GM23338 (cell line): ENCODE results near the gene GRWD1. TPM values are rescaled to one million over a fixed set of nuclear protein-coding genes. Genes with fewer than 3 reads are reported as not detected.
A peak's percentile ranks its signal among the peaks of the same experiment; 100 is the strongest.

Experiments used
- ATAC-seq: fragments of 200-7000 bp; cut with Tn5 transposase; 3 replicates; pipeline ENCODE4 v1.9.1; 2020
- DNase-seq: peaks from one replicate; pipeline ENCODE4 v3.0.0-alpha.2; 2015; ENCODE audit warnings: low spot score
- H2AFZ ChIP-seq: fragments of 200-600 bp; sonication (generic); 2 replicates; pipeline ENCODE4 v1.8.0; 2016; ENCODE audit warnings: antibody characterized with exemption, mild to moderate bottlenecking, moderate library complexity
- H3F3A ChIP-seq: fragments of 200-600 bp; sonication (generic); replicated peaks from 2 replicates; pipeline ENCODE4 v1.8.0; 2017; ENCODE audit warnings: antibody characterized with exemption, mixed run types, low read depth
- H3K27ac ChIP-seq: fragments of 200-600 bp; sonication (generic); 2 replicates; pipeline ENCODE4 v1.6.1; 2016; ENCODE audit warnings: low read depth
- H3K27me3 ChIP-seq: fragments of 200-600 bp; sonication (generic); 2 replicates; pipeline ENCODE4 v1.8.0; 2016; ENCODE audit warnings: mild to moderate bottlenecking, mixed run types, moderate library complexity; ENCODE audit not compliant: insufficient read depth
- H3K36me3 ChIP-seq: fragments of 200-600 bp; sonication (generic); 2 replicates; pipeline ENCODE4 v1.8.0; 2016; ENCODE audit warnings: mild to moderate bottlenecking; ENCODE audit not compliant: insufficient read depth
- H3K4me1 ChIP-seq: fragments of 200-600 bp; sonication (generic); 2 replicates; pipeline ENCODE4 v1.8.0; 2016; ENCODE audit warnings: mild to moderate bottlenecking, moderate library complexity; ENCODE audit not compliant: insufficient read depth
- H3K4me2 ChIP-seq: fragments of 200-600 bp; sonication (generic); 2 replicates; pipeline ENCODE4 v1.7.1; 2017; ENCODE audit warnings: mixed run types
- H3K4me3 ChIP-seq: fragments of 200-600 bp; sonication (generic); 2 replicates; pipeline ENCODE4 v1.6.1; 2016; ENCODE audit warnings: mixed run types
- H3K79me2 ChIP-seq: fragments of 200-600 bp; sonication (generic); replicated peaks from 2 replicates; pipeline ENCODE4 v1.8.0; 2017; ENCODE audit warnings: mild to moderate bottlenecking; ENCODE audit not compliant: insufficient read depth
- H3K9me2 ChIP-seq: fragments of 200-600 bp; sonication (generic); 2 replicates; pipeline ENCODE4 v1.8.0; 2017; ENCODE audit not compliant: insufficient read depth
- H4K20me1 ChIP-seq: fragments of 200-600 bp; sonication (generic); replicated peaks from 2 replicates; pipeline ENCODE4 v1.8.0; 2017; ENCODE audit warnings: mild to moderate bottlenecking; ENCODE audit not compliant: insufficient read depth
- H3K27ac Mint-ChIP-seq: 2 replicates; pipeline ENCODE4 v1.8.0; 2020; ENCODE audit warnings: inconsistent platforms, mild to moderate bottlenecking, moderate library complexity, mixed read lengths
- H3K27me3 Mint-ChIP-seq: 3 replicates; pipeline ENCODE4 v1.8.0; 2022; ENCODE audit warnings: low read depth, mild to moderate bottlenecking, moderate library complexity, mixed read lengths, inconsistent platforms; ENCODE audit not compliant: insufficient read depth, poor library complexity
- H3K36me3 Mint-ChIP-seq: 3 replicates; pipeline ENCODE4 v1.8.0; 2021; ENCODE audit warnings: low read depth, mild to moderate bottlenecking, inconsistent platforms, moderate library complexity, mixed read lengths
- H3K4me1 Mint-ChIP-seq: 3 replicates; pipeline ENCODE4 v1.8.0; 2020; ENCODE audit warnings: mild to moderate bottlenecking, inconsistent platforms, mixed read lengths
- H3K4me3 Mint-ChIP-seq: 3 replicates; pipeline ENCODE4 v1.8.0; 2021; ENCODE audit warnings: moderate library complexity, mild to moderate bottlenecking, inconsistent platforms, mixed read lengths
- H3K9me3 Mint-ChIP-seq: 3 replicates; pipeline ENCODE4 v1.8.0; 2020; ENCODE audit warnings: moderate library complexity, mild to moderate bottlenecking, inconsistent platforms, mixed read lengths
- EZH2 ChIP-seq: fragments of 200-600 bp; sonication (generic); IDR thresholded peaks from one replicate; pipeline ENCODE4 v1.8.0; 2017; ENCODE audit warnings: antibody characterized with exemption, mild to moderate bottlenecking, low read depth; ENCODE audit not compliant: unreplicated experiment
- POLR2AphosphoS5 ChIP-seq: IDR thresholded peaks from 2 replicates; pipeline ENCODE4 v1.6.1; 2016; ENCODE audit warnings: antibody characterized with exemption, low read depth
- ZNF114 ChIP-seq: fragments of 250-450 bp; sonication (Bioruptor Pico); IDR thresholded peaks from 2 replicates; pipeline ENCODE4 v1.5.0; 2020; ENCODE audit warnings: mild to moderate bottlenecking, moderate library complexity
- polyA plus RNA-seq: library from polyadenylated mRNA; unstranded; fragments of >200 nt; fragmentation: Nextera tagmentation; extraction: Ambion mirVana; gene quantifications from 2 replicates; pipeline ENCODE4 v1.2.1, GENCODE V29; 2016
- total RNA-seq: library from RNA; depleted of rRNA; stranded (reverse); fragments of >200 nt; shearing (Covaris generic); gene quantifications from 2 replicates; pipeline ENCODE4 v1.2.3, GENCODE V29; 2014
- TF ChIP-seq, protein P1 (sequence below), 2 experiments: fragments of 200-600 bp in 1 of 2; sonication (generic) in 1 of 2; conservative IDR thresholded peaks; 2 replicates each; pipeline versions ENCODE4 v1.5.1 to v1.6.1; 2016 to 2017; ENCODE audit warnings: antibody characterized with exemption in 2 of 2, low read depth in 2 of 2, mild to moderate bottlenecking in 2 of 2, moderate library complexity in 1 of 2
- TF ChIP-seq, protein P2 (sequence below): fragments of 250-450 bp; sonication (Bioruptor Pico); IDR thresholded peaks from 2 replicates; pipeline ENCODE4 v1.5.0; 2020; ENCODE audit warnings: mild to moderate bottlenecking, moderate library complexity
- TF ChIP-seq, protein P3 (sequence below): IDR thresholded peaks from one replicate; pipeline ENCODE4 v1.6.1; 2018; ENCODE audit warnings: antibody characterized with exemption; ENCODE audit not compliant: unreplicated experiment

GRWD1 gene
- total and polyA plus RNA-seq, 2 experiments from 2014 or later, result 23.2 to 58.0 TPM

DNA sequence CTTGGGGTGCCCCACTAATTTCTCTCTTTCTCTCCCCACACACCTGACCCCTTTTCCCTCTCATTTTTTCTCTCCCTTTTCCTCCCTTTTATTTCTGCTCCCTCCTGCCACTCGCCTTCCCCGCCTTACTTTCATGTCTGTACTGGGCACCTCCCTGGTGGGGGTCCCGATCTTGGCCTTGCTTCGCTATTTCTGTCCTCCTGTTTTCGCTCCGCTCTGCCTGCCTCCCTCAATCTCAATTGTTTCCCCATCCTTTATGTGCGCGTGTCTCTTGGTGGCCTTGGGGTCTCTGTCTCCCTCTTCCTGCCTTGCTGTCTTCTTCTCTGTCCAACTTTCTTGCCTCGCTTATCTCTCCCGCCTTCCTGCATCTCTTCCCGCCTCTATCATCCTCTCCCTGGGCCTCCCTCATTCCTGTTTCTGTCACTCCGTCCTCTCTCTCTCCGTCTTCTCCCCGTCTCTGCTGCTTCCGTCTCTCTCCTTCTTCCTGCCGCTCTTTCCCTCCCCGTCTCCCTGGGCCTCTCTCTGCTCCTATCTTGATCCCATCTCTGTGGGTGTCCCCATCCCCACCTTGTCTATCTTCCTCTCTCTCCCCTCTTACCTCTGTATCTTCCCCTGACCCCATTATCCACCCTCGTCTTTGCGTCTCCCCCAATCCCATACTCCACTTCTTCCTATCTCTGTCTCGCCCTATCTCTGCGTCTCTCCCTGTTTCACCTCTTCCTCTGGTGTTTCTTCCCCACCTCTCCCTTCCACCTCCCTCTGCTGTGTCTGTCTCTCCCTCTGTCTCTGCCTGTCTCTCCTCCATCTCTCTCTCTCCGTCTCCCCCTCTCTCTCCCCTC, 48.3 kb upstream of the GRWD1 start:
- Histone ChIP-seq H3K4me3 (peak overlapping the region; percentile 79), H3K36me3 (no peaks in the 10 kb centered on the region), H3F3A (peaks cover 19% of the 10 kb centered on the region), H3K79me2 (no peaks in the 10 kb centered on the region; the same call in 1 of the 2 replicates), H2AFZ (no peak overlapping the region), H3K27me3 (peaks cover 58% of the 10 kb centered on the region), H3K4me2 (peak overlapping the region; percentile 95), H4K20me1 (no peaks in the 10 kb centered on the region), H3K27ac (no peak overlapping the region), H3K9me2 (no peaks in the 10 kb centered on the region), H3K4me1 (peaks cover 61% of the 10 kb centered on the region)
- Mint-ChIP-seq H3K27me3 (peaks cover 58% of the 10 kb centered on the region), H3K36me3 (peaks cover 4% of the 10 kb centered on the region; the same call in 2 of the 3 replicates), H3K27ac (no peak overlapping the region; the same call in 1 of the 2 replicates), H3K9me3 (peaks cover 5% of the 10 kb centered on the region; the same call in 2 of the 3 replicates), H3K4me3 (peak overlapping the region; percentile 84), H3K4me1 (peaks cover 68% of the 10 kb centered on the region)
- ATAC-seq, result no peak
- no peak for DNase-seq
- no peak for TF ChIP-seq ZNF114
- TF ChIP-seq, protein P1, sequence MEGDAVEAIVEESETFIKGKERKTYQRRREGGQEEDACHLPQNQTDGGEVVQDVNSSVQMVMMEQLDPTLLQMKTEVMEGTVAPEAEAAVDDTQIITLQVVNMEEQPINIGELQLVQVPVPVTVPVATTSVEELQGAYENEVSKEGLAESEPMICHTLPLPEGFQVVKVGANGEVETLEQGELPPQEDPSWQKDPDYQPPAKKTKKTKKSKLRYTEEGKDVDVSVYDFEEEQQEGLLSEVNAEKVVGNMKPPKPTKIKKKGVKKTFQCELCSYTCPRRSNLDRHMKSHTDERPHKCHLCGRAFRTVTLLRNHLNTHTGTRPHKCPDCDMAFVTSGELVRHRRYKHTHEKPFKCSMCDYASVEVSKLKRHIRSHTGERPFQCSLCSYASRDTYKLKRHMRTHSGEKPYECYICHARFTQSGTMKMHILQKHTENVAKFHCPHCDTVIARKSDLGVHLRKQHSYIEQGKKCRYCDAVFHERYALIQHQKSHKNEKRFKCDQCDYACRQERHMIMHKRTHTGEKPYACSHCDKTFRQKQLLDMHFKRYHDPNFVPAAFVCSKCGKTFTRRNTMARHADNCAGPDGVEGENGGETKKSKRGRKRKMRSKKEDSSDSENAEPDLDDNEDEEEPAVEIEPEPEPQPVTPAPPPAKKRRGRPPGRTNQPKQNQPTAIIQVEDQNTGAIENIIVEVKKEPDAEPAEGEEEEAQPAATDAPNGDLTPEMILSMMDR (conservative IDR thresholded peaks at IDR 0.05; ENCODE audit: low read depth in 2 of 2), result no peak
- TF ChIP-seq POLR2AphosphoS5, result no peak
- TF ChIP-seq EZH2, result no peak
- TF ChIP-seq, protein P2, sequence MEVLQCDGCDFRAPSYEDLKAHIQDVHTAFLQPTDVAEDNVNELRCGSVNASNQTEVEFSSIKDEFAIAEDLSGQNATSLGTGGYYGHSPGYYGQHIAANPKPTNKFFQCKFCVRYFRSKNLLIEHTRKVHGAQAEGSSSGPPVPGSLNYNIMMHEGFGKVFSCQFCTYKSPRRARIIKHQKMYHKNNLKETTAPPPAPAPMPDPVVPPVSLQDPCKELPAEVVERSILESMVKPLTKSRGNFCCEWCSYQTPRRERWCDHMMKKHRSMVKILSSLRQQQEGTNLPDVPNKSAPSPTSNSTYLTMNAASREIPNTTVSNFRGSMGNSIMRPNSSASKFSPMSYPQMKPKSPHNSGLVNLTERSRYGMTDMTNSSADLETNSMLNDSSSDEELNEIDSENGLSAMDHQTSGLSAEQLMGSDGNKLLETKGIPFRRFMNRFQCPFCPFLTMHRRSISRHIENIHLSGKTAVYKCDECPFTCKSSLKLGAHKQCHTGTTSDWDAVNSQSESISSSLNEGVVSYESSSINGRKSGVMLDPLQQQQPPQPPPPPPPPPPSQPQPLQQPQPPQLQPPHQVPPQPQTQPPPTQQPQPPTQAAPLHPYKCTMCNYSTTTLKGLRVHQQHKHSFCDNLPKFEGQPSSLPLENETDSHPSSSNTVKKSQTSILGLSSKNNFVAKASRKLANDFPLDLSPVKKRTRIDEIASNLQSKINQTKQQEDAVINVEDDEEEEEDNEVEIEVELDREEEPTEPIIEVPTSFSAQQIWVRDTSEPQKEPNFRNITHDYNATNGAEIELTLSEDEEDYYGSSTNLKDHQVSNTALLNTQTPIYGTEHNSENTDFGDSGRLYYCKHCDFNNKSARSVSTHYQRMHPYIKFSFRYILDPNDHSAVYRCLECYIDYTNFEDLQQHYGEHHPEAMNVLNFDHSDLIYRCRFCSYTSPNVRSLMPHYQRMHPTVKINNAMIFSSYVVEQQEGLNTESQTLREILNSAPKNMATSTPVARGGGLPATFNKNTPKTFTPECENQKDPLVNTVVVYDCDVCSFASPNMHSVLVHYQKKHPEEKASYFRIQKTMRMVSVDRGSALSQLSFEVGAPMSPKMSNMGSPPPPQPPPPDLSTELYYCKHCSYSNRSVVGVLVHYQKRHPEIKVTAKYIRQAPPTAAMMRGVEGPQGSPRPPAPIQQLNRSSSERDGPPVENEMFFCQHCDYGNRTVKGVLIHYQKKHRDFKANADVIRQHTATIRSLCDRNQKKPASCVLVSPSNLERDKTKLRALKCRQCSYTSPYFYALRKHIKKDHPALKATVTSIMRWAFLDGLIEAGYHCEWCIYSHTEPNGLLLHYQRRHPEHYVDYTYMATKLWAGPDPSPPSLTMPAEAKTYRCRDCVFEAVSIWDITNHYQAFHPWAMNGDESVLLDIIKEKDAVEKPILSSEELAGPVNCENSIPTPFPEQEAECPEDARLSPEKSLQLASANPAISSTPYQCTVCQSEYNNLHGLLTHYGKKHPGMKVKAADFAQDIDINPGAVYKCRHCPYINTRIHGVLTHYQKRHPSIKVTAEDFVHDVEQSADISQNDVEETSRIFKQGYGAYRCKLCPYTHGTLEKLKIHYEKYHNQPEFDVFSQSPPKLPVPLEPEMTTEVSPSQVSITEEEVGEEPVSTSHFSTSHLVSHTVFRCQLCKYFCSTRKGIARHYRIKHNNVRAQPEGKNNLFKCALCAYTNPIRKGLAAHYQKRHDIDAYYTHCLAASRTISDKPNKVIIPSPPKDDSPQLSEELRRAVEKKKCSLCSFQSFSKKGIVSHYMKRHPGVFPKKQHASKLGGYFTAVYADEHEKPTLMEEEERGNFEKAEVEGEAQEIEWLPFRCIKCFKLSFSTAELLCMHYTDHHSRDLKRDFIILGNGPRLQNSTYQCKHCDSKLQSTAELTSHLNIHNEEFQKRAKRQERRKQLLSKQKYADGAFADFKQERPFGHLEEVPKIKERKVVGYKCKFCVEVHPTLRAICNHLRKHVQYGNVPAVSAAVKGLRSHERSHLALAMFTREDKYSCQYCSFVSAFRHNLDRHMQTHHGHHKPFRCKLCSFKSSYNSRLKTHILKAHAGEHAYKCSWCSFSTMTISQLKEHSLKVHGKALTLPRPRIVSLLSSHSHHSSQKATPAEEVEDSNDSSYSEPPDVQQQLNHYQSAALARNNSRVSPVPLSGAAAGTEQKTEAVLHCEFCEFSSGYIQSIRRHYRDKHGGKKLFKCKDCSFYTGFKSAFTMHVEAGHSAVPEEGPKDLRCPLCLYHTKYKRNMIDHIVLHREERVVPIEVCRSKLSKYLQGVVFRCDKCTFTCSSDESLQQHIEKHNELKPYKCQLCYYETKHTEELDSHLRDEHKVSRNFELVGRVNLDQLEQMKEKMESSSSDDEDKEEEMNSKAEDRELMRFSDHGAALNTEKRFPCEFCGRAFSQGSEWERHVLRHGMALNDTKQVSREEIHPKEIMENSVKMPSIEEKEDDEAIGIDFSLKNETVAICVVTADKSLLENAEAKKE, result no peak
- TF ChIP-seq, protein P3, sequence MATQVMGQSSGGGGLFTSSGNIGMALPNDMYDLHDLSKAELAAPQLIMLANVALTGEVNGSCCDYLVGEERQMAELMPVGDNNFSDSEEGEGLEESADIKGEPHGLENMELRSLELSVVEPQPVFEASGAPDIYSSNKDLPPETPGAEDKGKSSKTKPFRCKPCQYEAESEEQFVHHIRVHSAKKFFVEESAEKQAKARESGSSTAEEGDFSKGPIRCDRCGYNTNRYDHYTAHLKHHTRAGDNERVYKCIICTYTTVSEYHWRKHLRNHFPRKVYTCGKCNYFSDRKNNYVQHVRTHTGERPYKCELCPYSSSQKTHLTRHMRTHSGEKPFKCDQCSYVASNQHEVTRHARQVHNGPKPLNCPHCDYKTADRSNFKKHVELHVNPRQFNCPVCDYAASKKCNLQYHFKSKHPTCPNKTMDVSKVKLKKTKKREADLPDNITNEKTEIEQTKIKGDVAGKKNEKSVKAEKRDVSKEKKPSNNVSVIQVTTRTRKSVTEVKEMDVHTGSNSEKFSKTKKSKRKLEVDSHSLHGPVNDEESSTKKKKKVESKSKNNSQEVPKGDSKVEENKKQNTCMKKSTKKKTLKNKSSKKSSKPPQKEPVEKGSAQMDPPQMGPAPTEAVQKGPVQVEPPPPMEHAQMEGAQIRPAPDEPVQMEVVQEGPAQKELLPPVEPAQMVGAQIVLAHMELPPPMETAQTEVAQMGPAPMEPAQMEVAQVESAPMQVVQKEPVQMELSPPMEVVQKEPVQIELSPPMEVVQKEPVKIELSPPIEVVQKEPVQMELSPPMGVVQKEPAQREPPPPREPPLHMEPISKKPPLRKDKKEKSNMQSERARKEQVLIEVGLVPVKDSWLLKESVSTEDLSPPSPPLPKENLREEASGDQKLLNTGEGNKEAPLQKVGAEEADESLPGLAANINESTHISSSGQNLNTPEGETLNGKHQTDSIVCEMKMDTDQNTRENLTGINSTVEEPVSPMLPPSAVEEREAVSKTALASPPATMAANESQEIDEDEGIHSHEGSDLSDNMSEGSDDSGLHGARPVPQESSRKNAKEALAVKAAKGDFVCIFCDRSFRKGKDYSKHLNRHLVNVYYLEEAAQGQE, result no peak
